WTC11 (cell line): ENCODE results near the gene ZNF530. TPM values are rescaled to one million over a fixed set of nuclear protein-coding genes. Genes with fewer than 3 reads are reported as not detected.
A peak's percentile ranks its signal among the peaks of the same experiment; 100 is the strongest.

Experiments used
- ATAC-seq: fragments of 200-7000 bp; cut with Tn5 transposase; 2 replicates; pipeline ENCODE4 v1.10.0; 2021; ENCODE audit warnings: mild to moderate bottlenecking, moderate library complexity
- CTCF ChIA-PET: fragments of 300-600 bp; sonication (Branson Sonifier 250); formaldehyde crosslinking; loops from one replicate; lab custom pipeline; 2021; ENCODE audit warnings: antibody characterized with exemption; lab: Charles Lee
- POLR2A ChIA-PET: fragments of 350-600 bp; sonication (Branson Sonifier 250); formaldehyde crosslinking; loops from one replicate; lab custom pipeline; 2021; ENCODE audit warnings: antibody characterized with exemption; lab: Charles Lee
- DNase-seq: peaks from one replicate; pipeline ENCODE4 v3.0.0; 2021; ENCODE audit warnings: low spot score
- H3K27ac Mint-ChIP-seq: 2 replicates; pipeline ENCODE4 v1.8.0; 2021; ENCODE audit warnings: mixed read lengths
- H3K27me3 Mint-ChIP-seq: 2 replicates; pipeline ENCODE4 v1.8.0; 2021; ENCODE audit warnings: low read depth, mild to moderate bottlenecking, moderate library complexity, mixed read lengths
- H3K36me3 Mint-ChIP-seq: 2 replicates; pipeline ENCODE4 v1.8.0; 2021; ENCODE audit warnings: mixed read lengths
- H3K4me1 Mint-ChIP-seq: 2 replicates; pipeline ENCODE4 v1.8.0; 2022; ENCODE audit warnings: mixed read lengths
- H3K4me3 Mint-ChIP-seq: 2 replicates; pipeline ENCODE4 v1.8.0; 2021; ENCODE audit warnings: mild to moderate bottlenecking, moderate library complexity, mixed read lengths
- H3K9me3 Mint-ChIP-seq: 2 replicates; pipeline ENCODE4 v1.8.0; 2021; ENCODE audit warnings: mixed read lengths
- ATF1 ChIP-seq: sonication (generic); formaldehyde crosslinking; IDR thresholded peaks from 2 replicates; pipeline ENCODE4 v1.8.1; 2023; ENCODE audit warnings: mild to moderate bottlenecking, moderate library complexity, missing genetic modification reagents
- ELF4 ChIP-seq: sonication (generic); formaldehyde crosslinking; IDR thresholded peaks from 2 replicates; pipeline ENCODE4 v1.8.1; 2022; ENCODE audit warnings: low read depth, mild to moderate bottlenecking, moderate library complexity, missing genetic modification reagents
- EMX1 ChIP-seq: fragments of 250-450 bp; sonication (Bioruptor Pico); IDR thresholded peaks from 2 replicates; pipeline ENCODE4 v1.8.0; 2021; ENCODE audit warnings: mild to moderate bottlenecking
- ETV6 ChIP-seq: sonication (generic); formaldehyde crosslinking; IDR thresholded peaks from 2 replicates; pipeline ENCODE4 v1.8.1; 2022; ENCODE audit warnings: mild to moderate bottlenecking, missing genetic modification reagents
- FOXK1 ChIP-seq: sonication (generic); formaldehyde crosslinking; IDR thresholded peaks from 2 replicates; pipeline ENCODE4 v1.8.0; 2022; ENCODE audit warnings: mild to moderate bottlenecking, moderate library complexity, missing genetic modification reagents
- FOXP1 ChIP-seq: sonication (generic); formaldehyde crosslinking; IDR thresholded peaks from 2 replicates; pipeline ENCODE4 v1.8.0; 2022; ENCODE audit warnings: missing genetic modification reagents, mild to moderate bottlenecking, moderate library complexity, borderline replicate concordance
- GABPB1 ChIP-seq: sonication (generic); formaldehyde crosslinking; IDR thresholded peaks from 2 replicates; pipeline ENCODE4 v1.8.1; 2023; ENCODE audit warnings: mild to moderate bottlenecking, missing genetic modification reagents
- JUN ChIP-seq: sonication (generic); formaldehyde crosslinking; IDR thresholded peaks from 2 replicates; pipeline ENCODE4 v1.8.0; 2023; ENCODE audit warnings: mild to moderate bottlenecking, missing genetic modification reagents
- MXD4 ChIP-seq: fragments of 250-450 bp; sonication (Bioruptor Pico); IDR thresholded peaks from 2 replicates; pipeline ENCODE4 v1.8.0; 2021; ENCODE audit warnings: mild to moderate bottlenecking, moderate library complexity, borderline replicate concordance
- MYBL2 ChIP-seq: sonication (generic); formaldehyde crosslinking; IDR thresholded peaks from 2 replicates; pipeline ENCODE4 v1.8.1; 2023; ENCODE audit warnings: mild to moderate bottlenecking, moderate library complexity, missing genetic modification reagents
- NFYB ChIP-seq: sonication (generic); formaldehyde crosslinking; conservative IDR thresholded peaks from 2 replicates; pipeline ENCODE4 v1.8.0; 2022; ENCODE audit warnings: low read depth, missing genetic modification reagents
- OVOL2 ChIP-seq: fragments of 250-450 bp; sonication (Bioruptor Pico); IDR thresholded peaks from 2 replicates; pipeline ENCODE4 v1.9.0; 2021; ENCODE audit warnings: mild to moderate bottlenecking, borderline replicate concordance
- RORB ChIP-seq: fragments of 250-450 bp; sonication (Bioruptor Pico); IDR thresholded peaks from 2 replicates; pipeline ENCODE4 v1.9.0; 2021; ENCODE audit warnings: mild to moderate bottlenecking
- SMAD4 ChIP-seq: sonication (generic); formaldehyde crosslinking; IDR thresholded peaks from 2 replicates; pipeline ENCODE4 v1.8.0; 2022; ENCODE audit warnings: mild to moderate bottlenecking, missing genetic modification reagents
- SP1 ChIP-seq: sonication (generic); formaldehyde crosslinking; conservative IDR thresholded peaks from 2 replicates; pipeline ENCODE4 v1.8.1; 2022; ENCODE audit warnings: missing genetic modification reagents
- USF2 ChIP-seq: sonication (generic); formaldehyde crosslinking; IDR thresholded peaks from 2 replicates; pipeline ENCODE4 v1.8.1; 2023; ENCODE audit warnings: mild to moderate bottlenecking, missing genetic modification reagents, moderate library complexity
- ZBTB21 ChIP-seq: sonication (generic); formaldehyde crosslinking; IDR thresholded peaks from 2 replicates; pipeline ENCODE4 v1.8.1; 2023; ENCODE audit warnings: mild to moderate bottlenecking, missing genetic modification reagents, borderline replicate concordance
- ZNF263 ChIP-seq: sonication (generic); formaldehyde crosslinking; IDR thresholded peaks from 2 replicates; pipeline ENCODE4 v1.8.1; 2022; ENCODE audit warnings: low read depth, mild to moderate bottlenecking, moderate library complexity, missing genetic modification reagents
- ZNF416 ChIP-seq: fragments of 250-450 bp; sonication (Bioruptor Pico); IDR thresholded peaks from 2 replicates; pipeline ENCODE4 v1.9.0; 2021; ENCODE audit warnings: mild to moderate bottlenecking, inconsistent platforms
- total RNA-seq: library from RNA; stranded (reverse); gene quantifications from 3 replicates; pipeline ENCODE4 v1.2.3, GENCODE V29; 2021
- TF ChIP-seq, protein P1 (sequence below): fragments of 200-600 bp; IDR thresholded peaks from 2 replicates; pipeline ENCODE4 v1.8.0; 2022; ENCODE audit warnings: antibody characterized with exemption
- TF ChIP-seq, protein P2 (sequence below): sonication (generic); formaldehyde crosslinking; IDR thresholded peaks from 2 replicates; pipeline ENCODE4 v1.8.0; 2022; ENCODE audit warnings: mild to moderate bottlenecking, missing genetic modification reagents
- TF ChIP-seq, protein P3 (sequence below): sonication (generic); formaldehyde crosslinking; IDR thresholded peaks from 2 replicates; pipeline ENCODE4 v1.8.1; 2023; ENCODE audit warnings: mild to moderate bottlenecking, moderate library complexity, missing genetic modification reagents
- TF ChIP-seq, protein P4 (sequence below): sonication (generic); formaldehyde crosslinking; IDR thresholded peaks from 2 replicates; pipeline ENCODE4 v1.8.1; 2023; ENCODE audit warnings: mild to moderate bottlenecking, missing genetic modification reagents
- TF ChIP-seq, protein P5 (sequence below): sonication (generic); formaldehyde crosslinking; IDR thresholded peaks from 2 replicates; pipeline ENCODE4 v1.8.1; 2023; ENCODE audit warnings: mild to moderate bottlenecking, missing genetic modification reagents, moderate library complexity
- TF ChIP-seq, protein P6 (sequence below): sonication (generic); formaldehyde crosslinking; IDR thresholded peaks from 2 replicates; pipeline ENCODE4 v1.8.0; 2023; ENCODE audit warnings: missing genetic modification reagents, mild to moderate bottlenecking, borderline replicate concordance

The ZNF530 gene
- total RNA-seq, 1 experiment from 2014 or later: 11.2 TPM

GRCh38 chr19:57632987-57633831 lies 33.5 kb downstream of the ZNF530 start, which contains the start of gene ZNF211:
Gene ZNF211 (plus strand): TSS chr19:57633168. CDS start chr19:57633347, 179 bp downstream.
- H3K27me3 Mint-ChIP-seq: peaks cover 4% of the 10 kb centered on the region; the same call in 1 of the 2 replicates
- no peak within 1 kb of the TSS for H3K27ac Mint-ChIP-seq
- ChIA-PET POLR2A (interaction anchor here (0.7 to 1.8 kb wide), 6 partner anchors 18 to 111 kb away, joined by 3 to 10 read pairs (median 4); partner anchors contain the start of genes ZNF134, ZNF154 and ZNF551), CTCF (interaction anchor here (0.6 to 1.4 kb wide), 8 partner anchors 18 to 155 kb away, joined by 3 to 7 read pairs (median 3); partner anchors contain the start of genes ZNF154, ZNF416 and ZNF551)
- H3K36me3 Mint-ChIP-seq: peaks cover 32% of the 10 kb centered on the region
- ATAC-seq: peak; percentile 97
- peak; percentile 94 for DNase-seq
- peaks cover 16% of the 10 kb centered on the region for H3K4me1 Mint-ChIP-seq
- peaks cover 18% of the 10 kb centered on the region for H3K9me3 Mint-ChIP-seq
- peak within 1 kb of the TSS; percentile 96 for H3K4me3 Mint-ChIP-seq
- no peak for TF ChIP-seq EMX1 (CRISPR knock-in tag)
- TF ChIP-seq GABPB1 (CRISPR knock-in tag): peak; percentile 62; the same call in 1 of the 2 replicates
- no peak for TF ChIP-seq ATF1 (CRISPR knock-in tag)
- TF ChIP-seq FOXP1 (CRISPR knock-in tag): peak; percentile 59; the same call in 1 of the 2 replicates
- TF ChIP-seq, protein P1, sequence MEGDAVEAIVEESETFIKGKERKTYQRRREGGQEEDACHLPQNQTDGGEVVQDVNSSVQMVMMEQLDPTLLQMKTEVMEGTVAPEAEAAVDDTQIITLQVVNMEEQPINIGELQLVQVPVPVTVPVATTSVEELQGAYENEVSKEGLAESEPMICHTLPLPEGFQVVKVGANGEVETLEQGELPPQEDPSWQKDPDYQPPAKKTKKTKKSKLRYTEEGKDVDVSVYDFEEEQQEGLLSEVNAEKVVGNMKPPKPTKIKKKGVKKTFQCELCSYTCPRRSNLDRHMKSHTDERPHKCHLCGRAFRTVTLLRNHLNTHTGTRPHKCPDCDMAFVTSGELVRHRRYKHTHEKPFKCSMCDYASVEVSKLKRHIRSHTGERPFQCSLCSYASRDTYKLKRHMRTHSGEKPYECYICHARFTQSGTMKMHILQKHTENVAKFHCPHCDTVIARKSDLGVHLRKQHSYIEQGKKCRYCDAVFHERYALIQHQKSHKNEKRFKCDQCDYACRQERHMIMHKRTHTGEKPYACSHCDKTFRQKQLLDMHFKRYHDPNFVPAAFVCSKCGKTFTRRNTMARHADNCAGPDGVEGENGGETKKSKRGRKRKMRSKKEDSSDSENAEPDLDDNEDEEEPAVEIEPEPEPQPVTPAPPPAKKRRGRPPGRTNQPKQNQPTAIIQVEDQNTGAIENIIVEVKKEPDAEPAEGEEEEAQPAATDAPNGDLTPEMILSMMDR: no peak
- no peak for TF ChIP-seq USF2 (CRISPR knock-in tag)
- no peak for TF ChIP-seq MXD4 (CRISPR knock-in tag)
- no peak for TF ChIP-seq MYBL2 (CRISPR knock-in tag)
- TF ChIP-seq SMAD4 (CRISPR knock-in tag): no peak
- no peak; the same call in 1 of the 2 replicates for TF ChIP-seq ETV6 (CRISPR knock-in tag)
- peak; percentile 83 for TF ChIP-seq SP1 (CRISPR knock-in tag)
- no peak for TF ChIP-seq ZBTB21 (CRISPR knock-in tag)
- TF ChIP-seq, protein P2, sequence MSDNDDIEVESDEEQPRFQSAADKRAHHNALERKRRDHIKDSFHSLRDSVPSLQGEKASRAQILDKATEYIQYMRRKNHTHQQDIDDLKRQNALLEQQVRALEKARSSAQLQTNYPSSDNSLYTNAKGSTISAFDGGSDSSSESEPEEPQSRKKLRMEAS: peak; percentile 61
- TF ChIP-seq, protein P3, sequence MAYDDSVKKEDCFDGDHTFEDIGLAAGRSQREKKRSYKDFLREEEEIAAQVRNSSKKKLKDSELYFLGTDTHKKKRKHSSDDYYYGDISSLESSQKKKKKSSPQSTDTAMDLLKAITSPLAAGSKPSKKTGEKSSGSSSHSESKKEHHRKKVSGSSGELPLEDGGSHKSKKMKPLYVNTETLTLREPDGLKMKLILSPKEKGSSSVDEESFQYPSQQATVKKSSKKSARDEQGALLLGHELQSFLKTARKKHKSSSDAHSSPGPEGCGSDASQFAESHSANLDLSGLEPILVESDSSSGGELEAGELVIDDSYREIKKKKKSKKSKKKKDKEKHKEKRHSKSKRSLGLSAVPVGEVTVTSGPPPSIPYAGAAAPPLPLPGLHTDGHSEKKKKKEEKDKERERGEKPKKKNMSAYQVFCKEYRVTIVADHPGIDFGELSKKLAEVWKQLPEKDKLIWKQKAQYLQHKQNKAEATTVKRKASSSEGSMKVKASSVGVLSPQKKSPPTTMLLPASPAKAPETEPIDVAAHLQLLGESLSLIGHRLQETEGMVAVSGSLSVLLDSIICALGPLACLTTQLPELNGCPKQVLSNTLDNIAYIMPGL (CRISPR knock-in tag): peak; percentile 72; the same call in 1 of the 2 replicates
- no peak for TF ChIP-seq RORB (CRISPR knock-in tag)
- peak; percentile 61; the same call in 1 of the 2 replicates for TF ChIP-seq FOXK1 (CRISPR knock-in tag)
- no peak for TF ChIP-seq ZNF416
- TF ChIP-seq, protein P4, sequence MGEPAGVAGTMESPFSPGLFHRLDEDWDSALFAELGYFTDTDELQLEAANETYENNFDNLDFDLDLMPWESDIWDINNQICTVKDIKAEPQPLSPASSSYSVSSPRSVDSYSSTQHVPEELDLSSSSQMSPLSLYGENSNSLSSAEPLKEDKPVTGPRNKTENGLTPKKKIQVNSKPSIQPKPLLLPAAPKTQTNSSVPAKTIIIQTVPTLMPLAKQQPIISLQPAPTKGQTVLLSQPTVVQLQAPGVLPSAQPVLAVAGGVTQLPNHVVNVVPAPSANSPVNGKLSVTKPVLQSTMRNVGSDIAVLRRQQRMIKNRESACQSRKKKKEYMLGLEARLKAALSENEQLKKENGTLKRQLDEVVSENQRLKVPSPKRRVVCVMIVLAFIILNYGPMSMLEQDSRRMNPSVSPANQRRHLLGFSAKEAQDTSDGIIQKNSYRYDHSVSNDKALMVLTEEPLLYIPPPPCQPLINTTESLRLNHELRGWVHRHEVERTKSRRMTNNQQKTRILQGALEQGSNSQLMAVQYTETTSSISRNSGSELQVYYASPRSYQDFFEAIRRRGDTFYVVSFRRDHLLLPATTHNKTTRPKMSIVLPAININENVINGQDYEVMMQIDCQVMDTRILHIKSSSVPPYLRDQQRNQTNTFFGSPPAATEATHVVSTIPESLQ (CRISPR knock-in tag): no peak
- no peak for TF ChIP-seq JUN (CRISPR knock-in tag)
- TF ChIP-seq, protein P5, sequence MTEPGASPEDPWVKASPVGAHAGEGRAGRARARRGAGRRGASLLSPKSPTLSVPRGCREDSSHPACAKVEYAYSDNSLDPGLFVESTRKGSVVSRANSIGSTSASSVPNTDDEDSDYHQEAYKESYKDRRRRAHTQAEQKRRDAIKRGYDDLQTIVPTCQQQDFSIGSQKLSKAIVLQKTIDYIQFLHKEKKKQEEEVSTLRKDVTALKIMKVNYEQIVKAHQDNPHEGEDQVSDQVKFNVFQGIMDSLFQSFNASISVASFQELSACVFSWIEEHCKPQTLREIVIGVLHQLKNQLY (CRISPR knock-in tag): no peak
- TF ChIP-seq ZNF263 (CRISPR knock-in tag): no peak
- TF ChIP-seq, protein P6, sequence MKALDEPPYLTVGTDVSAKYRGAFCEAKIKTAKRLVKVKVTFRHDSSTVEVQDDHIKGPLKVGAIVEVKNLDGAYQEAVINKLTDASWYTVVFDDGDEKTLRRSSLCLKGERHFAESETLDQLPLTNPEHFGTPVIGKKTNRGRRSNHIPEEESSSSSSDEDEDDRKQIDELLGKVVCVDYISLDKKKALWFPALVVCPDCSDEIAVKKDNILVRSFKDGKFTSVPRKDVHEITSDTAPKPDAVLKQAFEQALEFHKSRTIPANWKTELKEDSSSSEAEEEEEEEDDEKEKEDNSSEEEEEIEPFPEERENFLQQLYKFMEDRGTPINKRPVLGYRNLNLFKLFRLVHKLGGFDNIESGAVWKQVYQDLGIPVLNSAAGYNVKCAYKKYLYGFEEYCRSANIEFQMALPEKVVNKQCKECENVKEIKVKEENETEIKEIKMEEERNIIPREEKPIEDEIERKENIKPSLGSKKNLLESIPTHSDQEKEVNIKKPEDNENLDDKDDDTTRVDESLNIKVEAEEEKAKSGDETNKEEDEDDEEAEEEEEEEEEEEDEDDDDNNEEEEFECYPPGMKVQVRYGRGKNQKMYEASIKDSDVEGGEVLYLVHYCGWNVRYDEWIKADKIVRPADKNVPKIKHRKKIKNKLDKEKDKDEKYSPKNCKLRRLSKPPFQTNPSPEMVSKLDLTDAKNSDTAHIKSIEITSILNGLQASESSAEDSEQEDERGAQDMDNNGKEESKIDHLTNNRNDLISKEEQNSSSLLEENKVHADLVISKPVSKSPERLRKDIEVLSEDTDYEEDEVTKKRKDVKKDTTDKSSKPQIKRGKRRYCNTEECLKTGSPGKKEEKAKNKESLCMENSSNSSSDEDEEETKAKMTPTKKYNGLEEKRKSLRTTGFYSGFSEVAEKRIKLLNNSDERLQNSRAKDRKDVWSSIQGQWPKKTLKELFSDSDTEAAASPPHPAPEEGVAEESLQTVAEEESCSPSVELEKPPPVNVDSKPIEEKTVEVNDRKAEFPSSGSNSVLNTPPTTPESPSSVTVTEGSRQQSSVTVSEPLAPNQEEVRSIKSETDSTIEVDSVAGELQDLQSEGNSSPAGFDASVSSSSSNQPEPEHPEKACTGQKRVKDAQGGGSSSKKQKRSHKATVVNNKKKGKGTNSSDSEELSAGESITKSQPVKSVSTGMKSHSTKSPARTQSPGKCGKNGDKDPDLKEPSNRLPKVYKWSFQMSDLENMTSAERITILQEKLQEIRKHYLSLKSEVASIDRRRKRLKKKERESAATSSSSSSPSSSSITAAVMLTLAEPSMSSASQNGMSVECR: no peak
- peak; percentile 86 for TF ChIP-seq NFYB (CRISPR knock-in tag)
- no peak for TF ChIP-seq ELF4 (CRISPR knock-in tag)
- no peak for TF ChIP-seq OVOL2 (CRISPR knock-in tag)
